Parathyroid adenoma (tissue), 2 donors: ENCODE results near the gene PIAS1.

Experiments used
- H2AFZ ChIP-seq: fragments of 300-600 bp; sonication (generic); one replicate; pipeline ENCODE4 v1.7.0; 2017; ENCODE audit warnings: antibody characterized with exemption, mild to moderate bottlenecking
- H3K27ac ChIP-seq: fragments of 300-600 bp; sonication (generic); one replicate; pipeline ENCODE4 v1.7.0; 2017
- H3K27me3 ChIP-seq: fragments of 300-600 bp; sonication (generic); one replicate; pipeline ENCODE4 v1.7.0; 2017; ENCODE audit warnings: low read length; ENCODE audit not compliant: control insufficient read depth, insufficient read depth
- H3K36me3 ChIP-seq: fragments of 300-600 bp; sonication (generic); one replicate; pipeline ENCODE4 v1.7.0; 2017; ENCODE audit warnings: low read length; ENCODE audit not compliant: control insufficient read depth, insufficient read depth
- H3K4me1 ChIP-seq: fragments of 300-600 bp; sonication (generic); one replicate; pipeline ENCODE4 v1.7.0; 2017; ENCODE audit warnings: control low read depth
- H3K4me2 ChIP-seq: fragments of 300-600 bp; sonication (generic); one replicate; pipeline ENCODE4 v1.7.0; 2017; ENCODE audit warnings: low read length
- H3K4me3 ChIP-seq: fragments of 300-600 bp; sonication (generic); one replicate; pipeline ENCODE4 v1.7.0; 2017; ENCODE audit warnings: low read depth, low read length
- H3K79me2 ChIP-seq: fragments of 300-600 bp; sonication (generic); one replicate; pipeline ENCODE4 v1.7.0; 2017; ENCODE audit warnings: control low read depth
- H3K9ac ChIP-seq: fragments of 300-600 bp; sonication (generic); one replicate; pipeline ENCODE4 v1.7.0; 2017; ENCODE audit warnings: mild to moderate bottlenecking
- H3K9me3 ChIP-seq: fragments of 300-600 bp; sonication (generic); one replicate; pipeline ENCODE4 v1.7.0; 2017; ENCODE audit warnings: low read length; ENCODE audit not compliant: control insufficient read depth
- TF ChIP-seq, protein P1 (sequence below): fragments of 300-600 bp; sonication (generic); IDR thresholded peaks from one replicate; pipeline ENCODE4 v1.7.0; 2017; ENCODE audit warnings: antibody characterized with exemption, mild to moderate bottlenecking
- donor health status: primary hyperparathyroidism.

Gene PIAS1

DNA sequence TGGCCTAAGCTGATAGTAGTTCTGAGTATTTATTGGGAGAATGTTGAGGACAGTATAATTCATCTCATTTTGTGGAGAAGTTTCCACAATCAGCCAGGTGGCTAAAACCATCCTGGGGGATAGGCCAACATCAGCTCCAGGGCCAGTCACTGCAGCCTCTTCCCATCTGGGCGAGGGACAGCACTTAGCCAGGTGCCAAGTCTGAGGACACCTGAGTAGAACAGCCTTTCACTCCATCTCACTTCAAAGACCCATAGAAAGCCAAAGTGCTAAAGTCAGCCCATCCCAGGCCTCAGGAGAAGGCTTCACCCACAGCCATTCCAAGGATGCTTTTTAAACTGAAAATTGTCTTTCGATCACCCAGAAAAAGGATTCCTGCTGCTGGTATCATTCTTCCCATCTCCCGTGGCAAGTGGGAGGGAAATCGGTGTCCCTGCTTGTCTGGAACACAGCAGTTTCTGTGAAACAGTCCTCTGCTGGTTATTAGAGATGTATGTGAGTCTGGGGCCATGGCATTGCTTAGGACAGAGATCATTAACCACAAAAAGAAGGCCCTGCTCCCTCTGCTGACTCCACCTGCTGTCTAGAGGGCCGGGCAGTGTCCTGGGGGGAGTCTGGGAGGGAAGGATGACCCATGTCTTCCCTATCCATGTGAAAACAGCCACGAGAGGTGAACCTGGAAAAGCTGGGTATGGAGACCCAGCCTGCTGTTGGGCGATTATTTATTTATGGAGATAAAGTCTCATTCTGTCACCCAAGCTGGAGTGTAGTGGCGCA is 141.4 kb downstream of the PIAS1 start:
- H2AFZ ChIP-seq: no peak overlapping the region
- TF ChIP-seq, protein P1, sequence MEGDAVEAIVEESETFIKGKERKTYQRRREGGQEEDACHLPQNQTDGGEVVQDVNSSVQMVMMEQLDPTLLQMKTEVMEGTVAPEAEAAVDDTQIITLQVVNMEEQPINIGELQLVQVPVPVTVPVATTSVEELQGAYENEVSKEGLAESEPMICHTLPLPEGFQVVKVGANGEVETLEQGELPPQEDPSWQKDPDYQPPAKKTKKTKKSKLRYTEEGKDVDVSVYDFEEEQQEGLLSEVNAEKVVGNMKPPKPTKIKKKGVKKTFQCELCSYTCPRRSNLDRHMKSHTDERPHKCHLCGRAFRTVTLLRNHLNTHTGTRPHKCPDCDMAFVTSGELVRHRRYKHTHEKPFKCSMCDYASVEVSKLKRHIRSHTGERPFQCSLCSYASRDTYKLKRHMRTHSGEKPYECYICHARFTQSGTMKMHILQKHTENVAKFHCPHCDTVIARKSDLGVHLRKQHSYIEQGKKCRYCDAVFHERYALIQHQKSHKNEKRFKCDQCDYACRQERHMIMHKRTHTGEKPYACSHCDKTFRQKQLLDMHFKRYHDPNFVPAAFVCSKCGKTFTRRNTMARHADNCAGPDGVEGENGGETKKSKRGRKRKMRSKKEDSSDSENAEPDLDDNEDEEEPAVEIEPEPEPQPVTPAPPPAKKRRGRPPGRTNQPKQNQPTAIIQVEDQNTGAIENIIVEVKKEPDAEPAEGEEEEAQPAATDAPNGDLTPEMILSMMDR: no peak
- H3K27ac ChIP-seq: no peak overlapping the region
- no peaks in the 10 kb centered on the region for H3K9me3 ChIP-seq
- no peak overlapping the region for H3K9ac ChIP-seq
- H3K27me3 ChIP-seq: no peaks in the 10 kb centered on the region
- no peak overlapping the region for H3K4me3 ChIP-seq
- no peaks in the 10 kb centered on the region for H3K79me2 ChIP-seq
- H3K4me1 ChIP-seq: no peaks in the 10 kb centered on the region
- H3K4me2 ChIP-seq: no peak overlapping the region
- no peaks in the 10 kb centered on the region for H3K36me3 ChIP-seq

DNA sequence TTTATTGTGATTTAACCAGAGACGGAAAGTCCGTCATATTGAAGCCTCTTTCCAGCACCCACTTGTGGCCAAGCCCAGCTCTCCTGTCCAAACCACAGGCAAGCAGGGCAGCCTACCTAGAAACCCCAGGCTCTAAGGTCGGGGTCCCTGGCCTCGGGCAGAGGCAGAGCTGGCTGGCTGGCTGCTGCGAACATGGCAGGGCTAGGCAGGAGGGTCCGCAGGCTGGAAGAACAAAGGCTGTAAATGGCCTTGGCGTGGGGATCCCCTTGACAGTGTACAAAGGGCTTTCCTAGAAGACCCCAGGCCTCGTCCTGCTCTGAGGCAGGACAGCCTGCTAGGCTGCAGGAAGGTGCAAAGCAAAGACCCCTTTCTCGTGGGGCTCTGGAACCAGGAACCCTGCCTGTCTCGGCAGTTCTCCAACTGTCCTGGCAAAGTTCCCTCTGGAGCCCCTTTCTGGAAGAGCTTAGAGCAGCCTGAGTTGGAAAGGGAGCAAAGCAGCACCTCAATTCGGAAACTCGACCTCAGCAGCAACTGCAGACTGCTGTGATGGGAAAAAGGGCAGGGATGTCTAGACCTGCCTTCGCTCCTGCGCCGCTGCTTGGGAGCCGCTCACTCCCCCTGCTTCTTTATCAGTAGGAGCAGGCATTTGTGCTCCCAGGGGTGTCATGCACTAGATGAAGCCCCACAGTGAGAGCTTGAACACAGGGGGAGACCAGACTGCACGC is 142.5 kb downstream of the PIAS1 start:
- Histone ChIP-seq H3K4me3 (no peak overlapping the region), H3K4me1 (no peaks in the 10 kb centered on the region), H3K27me3 (no peaks in the 10 kb centered on the region), H3K36me3 (no peaks in the 10 kb centered on the region), H3K9me3 (no peaks in the 10 kb centered on the region), H3K9ac (no peak overlapping the region), H3K79me2 (no peaks in the 10 kb centered on the region), H3K27ac (no peak overlapping the region), H2AFZ (no peak overlapping the region), H3K4me2 (no peak overlapping the region)
- TF ChIP-seq, protein P1: no peak

DNA sequence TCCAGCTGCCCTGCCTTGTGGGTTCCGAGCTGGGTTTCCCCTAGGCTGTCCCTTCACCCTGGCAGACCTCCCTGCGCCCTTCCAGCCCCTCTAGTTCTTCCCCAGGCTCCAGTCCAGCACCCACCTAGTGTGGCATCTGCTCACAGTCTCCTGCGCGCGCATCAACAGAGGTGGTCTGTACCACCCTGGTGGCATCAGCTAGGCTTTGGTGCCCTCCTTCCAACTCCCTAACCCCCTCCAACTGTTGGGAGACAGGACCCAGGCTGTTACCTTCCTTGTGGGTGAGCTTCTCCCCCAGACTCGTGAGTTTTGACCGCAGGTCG is 143.0 kb downstream of the PIAS1 start:
- no peaks in the 10 kb centered on the region for H3K4me1 ChIP-seq
- no peak overlapping the region for H2AFZ ChIP-seq
- no peaks in the 10 kb centered on the region for H3K79me2 ChIP-seq
- no peak overlapping the region for H3K9ac ChIP-seq
- no peak overlapping the region for H3K27ac ChIP-seq
- no peaks in the 10 kb centered on the region for H3K9me3 ChIP-seq
- no peak overlapping the region for H3K4me2 ChIP-seq
- no peak overlapping the region for H3K4me3 ChIP-seq
- TF ChIP-seq, protein P1: no peak
- H3K27me3 ChIP-seq: no peaks in the 10 kb centered on the region
- no peaks in the 10 kb centered on the region for H3K36me3 ChIP-seq

DNA sequence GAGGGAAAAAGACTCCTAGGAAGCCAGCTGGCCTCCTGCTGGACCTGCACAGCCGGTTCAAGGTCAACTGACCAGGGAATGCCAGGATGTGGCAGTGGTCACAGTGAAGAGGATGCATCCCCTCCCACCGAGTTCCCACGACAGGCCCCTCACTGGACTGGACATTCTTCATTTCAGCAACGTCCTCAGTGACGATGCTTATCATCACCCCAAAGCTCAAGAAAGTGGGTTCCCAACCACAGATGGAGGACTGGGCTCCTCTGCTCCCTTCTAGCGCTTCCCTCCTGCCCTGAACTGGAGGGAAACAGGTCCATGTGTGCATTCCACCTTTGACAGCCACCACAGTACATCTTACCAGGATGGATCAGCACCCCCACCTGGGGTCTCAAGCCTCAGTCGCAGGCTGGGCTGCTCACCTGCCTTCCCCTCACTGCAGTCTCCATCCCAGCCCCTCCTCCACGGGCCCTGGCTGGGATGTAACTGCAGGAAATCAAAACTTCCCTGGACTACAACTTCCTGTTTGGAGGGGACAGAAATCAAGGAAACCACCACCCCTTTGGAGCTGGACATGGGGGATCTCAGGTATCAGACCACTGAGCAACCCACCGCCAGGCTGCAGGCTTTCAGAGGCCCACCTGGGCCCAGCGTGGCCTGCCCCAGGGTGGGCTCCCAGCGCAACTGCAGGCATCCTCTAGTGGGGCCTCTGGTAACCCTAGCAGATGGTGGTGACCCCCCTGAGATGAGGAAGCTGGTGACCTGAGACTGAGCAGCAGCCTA is 143.7 kb downstream of the PIAS1 start:
- no peaks in the 10 kb centered on the region for H3K36me3 ChIP-seq
- H2AFZ ChIP-seq: no peak overlapping the region
- H3K27ac ChIP-seq: no peak overlapping the region
- H3K79me2 ChIP-seq: no peaks in the 10 kb centered on the region
- H3K27me3 ChIP-seq: no peaks in the 10 kb centered on the region
- TF ChIP-seq, protein P1: no peak
- H3K9me3 ChIP-seq: no peaks in the 10 kb centered on the region
- no peak overlapping the region for H3K9ac ChIP-seq
- H3K4me2 ChIP-seq: no peak overlapping the region
- H3K4me1 ChIP-seq: no peaks in the 10 kb centered on the region
- H3K4me3 ChIP-seq: no peak overlapping the region
